NCI-H2171 treated with DMSO at 0.1 percent for 48 hours (cell line): ENCODE results near the gene PRKAR2B.
"Not testable (repeated sequence)": the region's sequence is repeated elsewhere in the genome, so short reads cannot be mapped to it uniquely, and the experiment has no call there.

Experiments used
- DNase-seq: peaks from one replicate; lab custom pipeline; 2025; lab: John Stamatoyannopoulos, UW

The PRKAR2B gene

GRCh38 chr7:107119376-107120105 lies 75.0 kb downstream of the PRKAR2B start:
- DNase-seq = peak; percentile 31

DNA sequence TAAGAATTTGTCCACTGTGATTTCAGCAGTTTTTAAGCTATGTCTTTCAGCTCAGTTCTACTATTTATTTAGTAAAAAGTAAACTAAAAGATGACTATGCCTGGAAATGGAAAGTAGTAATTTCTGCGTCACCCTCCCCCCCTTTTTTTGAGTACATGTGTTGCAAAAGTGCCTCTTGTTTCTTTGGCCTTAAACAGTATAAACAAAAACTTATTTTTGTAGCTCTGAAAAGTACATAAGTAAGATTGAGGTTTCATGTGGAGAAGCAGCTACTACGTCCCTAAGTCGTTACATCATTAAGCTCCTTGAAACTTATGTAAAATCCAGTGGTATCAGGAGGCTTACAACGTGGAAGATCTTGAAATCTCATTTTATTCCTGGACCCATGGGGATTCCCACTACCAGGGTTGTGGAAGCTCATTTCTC lies 78.0 kb downstream of the PRKAR2B start:
- no peak for DNase-seq

DNA sequence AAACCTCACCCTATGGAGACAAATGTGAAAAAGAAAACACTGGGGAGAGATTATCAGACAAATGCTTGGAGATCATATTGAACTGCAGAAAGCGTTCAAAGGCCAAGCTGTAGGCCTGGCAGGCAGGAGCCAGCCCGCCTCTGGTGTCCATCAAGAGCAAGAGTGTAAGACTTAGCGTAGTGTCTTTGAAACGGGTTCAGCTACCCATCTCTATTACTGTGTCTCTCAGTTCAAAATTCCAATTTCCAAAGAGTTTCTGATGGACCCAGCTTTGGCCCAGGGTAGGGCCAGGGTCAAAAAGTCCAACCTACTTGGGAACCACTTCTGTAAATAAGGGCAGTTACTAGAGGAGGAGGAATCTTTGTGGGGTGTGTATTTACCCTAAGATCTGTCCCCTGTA lies 78.9 kb downstream of the PRKAR2B start:
- no peak for DNase-seq

DNA sequence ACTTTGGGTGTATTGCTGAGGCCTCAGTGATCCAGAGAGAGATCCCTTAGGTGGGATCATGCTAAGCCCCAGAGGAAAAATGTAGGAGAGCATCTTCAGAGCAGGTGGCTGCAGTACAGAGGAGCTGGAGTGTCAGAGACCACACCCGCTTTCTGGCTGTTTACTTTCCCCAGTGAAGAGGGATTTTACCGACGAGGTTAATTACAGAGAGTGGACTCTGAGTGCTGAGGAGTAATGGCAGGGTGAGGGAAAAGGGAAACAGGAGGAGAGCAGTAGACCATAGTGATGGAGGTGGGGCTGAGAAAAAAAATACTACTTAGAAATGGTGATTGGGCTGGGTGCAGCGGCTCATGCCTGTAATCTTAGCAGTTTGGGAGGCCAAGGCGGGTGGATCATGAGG lies 81.0 kb downstream of the PRKAR2B start:
- DNase-seq = peak; percentile 28

- DNase-seq = no peak
Observed at GRCh38 chr7:107128217-107128616, 83.7 kb downstream of the PRKAR2B start.

- DNase-seq = no peak
Observed at GRCh38 chr7:107128748-107129147, 84.2 kb downstream of the PRKAR2B start.

GRCh38 chr7:107130487-107131220 lies 86.1 kb downstream of the PRKAR2B start:
- DNase-seq = no peak

DNA sequence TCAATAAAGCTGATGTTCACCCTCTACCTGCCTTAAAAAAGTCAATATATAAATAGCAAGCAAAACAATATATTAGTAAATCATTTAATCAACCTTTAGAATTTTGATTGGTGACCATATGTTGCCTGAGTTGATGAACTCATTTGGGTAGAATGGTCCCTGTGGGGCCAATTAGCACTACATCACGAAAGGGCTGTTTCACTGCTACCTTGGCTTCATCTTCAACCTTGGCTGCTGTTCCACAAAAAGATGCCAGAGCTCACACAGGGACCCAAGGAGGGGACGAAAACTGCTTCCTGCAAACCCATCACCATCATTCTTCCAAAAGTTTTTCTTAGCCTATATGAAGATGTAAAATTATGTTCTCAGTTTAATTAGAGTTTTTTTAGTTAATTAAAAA lies 88.9 kb downstream of the PRKAR2B start:
- peak; percentile 61 for DNase-seq

DNA sequence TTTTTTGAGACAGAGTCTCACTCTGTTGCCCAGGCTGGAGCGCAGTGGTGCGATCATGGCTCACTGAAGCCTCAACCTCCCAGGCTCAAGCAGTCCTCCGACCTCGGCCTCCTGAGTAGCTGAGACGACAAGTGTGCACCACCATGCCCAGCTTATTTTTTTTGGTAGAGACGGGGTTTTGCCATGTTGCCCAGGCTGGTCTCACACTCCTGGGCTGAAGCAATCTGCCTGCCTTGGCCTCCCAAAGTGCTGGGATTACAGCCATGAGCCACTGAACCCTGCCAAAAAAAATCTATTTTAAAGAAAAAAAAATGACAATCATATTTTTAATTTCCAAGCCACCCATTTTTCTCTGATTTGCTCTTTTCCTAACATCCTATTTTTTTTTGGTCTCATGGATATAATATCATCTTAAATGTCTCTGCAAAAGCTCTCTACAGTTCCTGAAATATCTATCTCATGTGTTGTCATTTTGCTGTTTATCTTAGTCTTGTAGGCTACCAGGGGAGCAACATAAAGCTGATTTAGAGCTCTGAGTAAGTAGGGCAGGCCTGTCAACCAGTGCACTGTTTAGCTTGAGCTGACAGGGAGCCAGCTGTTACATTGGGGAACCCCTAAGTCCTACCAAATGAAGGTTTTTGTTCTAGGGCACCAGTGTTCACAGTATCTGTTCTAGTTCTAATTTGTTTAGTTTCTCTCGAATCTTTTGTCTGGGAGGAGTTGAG lies 94.4 kb downstream of the PRKAR2B start:
- no peak for DNase-seq

DNA sequence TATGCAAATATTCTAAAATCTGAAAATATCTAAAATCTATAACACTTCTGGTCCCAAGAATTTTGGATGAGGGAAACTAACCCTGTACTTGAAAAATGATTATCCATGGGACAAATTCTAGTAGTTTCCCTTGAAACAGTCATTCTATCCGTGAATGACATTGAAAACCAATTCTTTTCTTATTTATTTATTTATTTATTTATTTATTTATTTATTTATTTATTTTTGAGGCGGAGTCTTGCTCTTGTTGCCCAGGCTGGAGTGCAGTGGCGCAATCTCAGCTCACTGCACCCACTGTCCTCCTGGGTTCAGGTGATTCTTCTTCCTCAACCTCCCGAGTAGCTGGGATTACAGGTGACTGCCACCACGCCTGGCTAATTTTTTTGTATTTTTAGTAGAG lies 99.4 kb downstream of the PRKAR2B start:
- not testable (repeated sequence) for DNase-seq

DNA sequence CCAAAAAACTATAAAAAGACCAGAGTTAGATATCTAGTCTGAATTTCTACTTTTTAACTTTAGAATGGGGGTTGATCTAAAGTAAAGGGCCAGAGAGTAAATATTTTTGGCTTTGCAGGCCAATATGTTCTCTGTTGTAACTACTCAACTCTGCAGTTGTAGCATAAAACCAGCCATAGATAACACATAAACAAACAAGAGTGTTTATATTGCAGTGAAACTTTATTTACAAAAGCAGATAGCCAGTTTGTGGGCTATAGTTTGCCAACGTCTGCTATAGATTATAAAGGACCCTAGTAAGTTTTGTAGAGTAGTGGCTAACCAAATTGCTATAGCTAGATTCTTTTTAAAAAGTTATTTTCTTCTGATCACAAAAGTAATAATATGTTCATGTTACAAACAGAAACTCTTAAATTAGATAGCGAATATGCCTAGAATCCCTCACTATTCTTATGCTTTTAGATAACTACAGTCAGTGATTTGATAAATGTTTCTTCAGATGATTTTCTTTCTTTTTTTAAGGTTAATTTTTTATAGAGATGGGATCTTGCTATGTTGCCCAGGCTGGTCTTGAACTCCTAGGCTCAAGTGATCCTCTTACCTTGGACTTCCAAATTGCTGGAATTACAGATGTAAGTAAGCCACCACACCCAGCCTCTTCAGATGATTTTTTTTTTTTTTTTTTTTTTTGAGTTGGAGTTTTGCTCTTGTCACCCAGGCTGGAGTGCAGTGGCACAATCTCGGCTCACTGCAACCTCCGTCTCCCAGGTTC lies 100.7 kb downstream of the PRKAR2B start:
- DNase-seq = no peak

DNA sequence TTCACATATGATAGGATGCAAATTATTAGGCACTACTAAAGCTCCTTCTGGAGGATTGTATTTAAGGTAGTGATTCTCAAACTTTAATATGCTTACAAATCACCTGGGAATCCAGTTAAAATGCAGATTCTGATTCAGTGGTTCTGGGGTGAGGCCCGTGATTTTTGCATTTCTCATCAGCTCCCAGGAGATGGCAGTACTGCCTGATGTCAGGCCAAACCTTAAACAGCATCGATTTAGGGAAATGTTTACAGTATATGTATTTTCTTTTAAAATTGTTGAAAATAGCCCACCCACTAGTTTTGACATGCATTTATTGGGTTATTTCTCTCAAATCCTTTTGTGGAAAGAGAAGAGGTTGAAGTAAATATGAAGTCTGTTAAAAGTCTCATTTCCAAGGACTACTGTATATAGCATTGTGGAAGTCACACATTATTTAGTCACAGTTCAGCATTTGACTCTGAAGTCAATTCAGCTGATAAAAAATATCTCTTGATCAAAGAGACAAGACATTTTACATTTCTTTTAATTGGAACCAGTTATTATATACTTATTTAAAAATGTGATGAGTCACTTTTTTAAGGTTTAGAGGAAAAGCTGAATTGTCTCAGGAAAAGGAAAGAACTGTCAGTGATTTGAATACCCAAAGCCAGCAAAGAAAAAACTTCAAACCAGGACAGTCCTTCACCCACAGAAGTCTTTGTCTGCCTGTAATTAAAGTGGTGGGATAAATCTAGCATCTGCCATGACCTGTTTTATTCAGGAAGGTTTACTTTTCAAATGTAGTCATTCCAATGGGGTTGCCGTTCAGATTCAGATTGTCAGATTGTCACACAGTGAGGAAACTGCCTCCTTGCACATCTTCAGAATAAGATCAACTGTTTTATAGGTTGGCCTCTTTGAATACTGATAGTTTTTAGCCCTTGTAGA lies 103.2 kb downstream of the PRKAR2B start:
- no peak for DNase-seq

GRCh38 chr7:107148721-107149120 lies 104.2 kb downstream of the PRKAR2B start:
- DNase-seq = no peak

DNA sequence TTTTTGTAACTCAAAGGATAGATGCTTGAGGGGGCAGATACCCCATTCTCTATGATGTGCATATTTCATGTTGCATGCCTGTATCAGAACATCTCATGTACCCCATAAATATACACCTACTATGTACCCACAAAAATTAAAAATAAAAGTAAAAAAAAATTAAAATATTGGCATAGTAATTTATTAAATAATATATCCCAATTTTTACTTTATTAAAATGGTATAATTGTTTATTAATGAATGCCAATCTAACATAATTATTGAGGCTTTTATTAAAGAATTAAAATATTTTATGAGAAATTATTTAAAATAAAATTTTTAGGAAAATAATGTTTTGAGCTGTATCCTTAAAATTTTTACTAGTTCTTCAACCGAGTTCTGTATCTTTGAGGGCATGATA lies 105.4 kb downstream of the PRKAR2B start:
- DNase-seq = no peak

DNA sequence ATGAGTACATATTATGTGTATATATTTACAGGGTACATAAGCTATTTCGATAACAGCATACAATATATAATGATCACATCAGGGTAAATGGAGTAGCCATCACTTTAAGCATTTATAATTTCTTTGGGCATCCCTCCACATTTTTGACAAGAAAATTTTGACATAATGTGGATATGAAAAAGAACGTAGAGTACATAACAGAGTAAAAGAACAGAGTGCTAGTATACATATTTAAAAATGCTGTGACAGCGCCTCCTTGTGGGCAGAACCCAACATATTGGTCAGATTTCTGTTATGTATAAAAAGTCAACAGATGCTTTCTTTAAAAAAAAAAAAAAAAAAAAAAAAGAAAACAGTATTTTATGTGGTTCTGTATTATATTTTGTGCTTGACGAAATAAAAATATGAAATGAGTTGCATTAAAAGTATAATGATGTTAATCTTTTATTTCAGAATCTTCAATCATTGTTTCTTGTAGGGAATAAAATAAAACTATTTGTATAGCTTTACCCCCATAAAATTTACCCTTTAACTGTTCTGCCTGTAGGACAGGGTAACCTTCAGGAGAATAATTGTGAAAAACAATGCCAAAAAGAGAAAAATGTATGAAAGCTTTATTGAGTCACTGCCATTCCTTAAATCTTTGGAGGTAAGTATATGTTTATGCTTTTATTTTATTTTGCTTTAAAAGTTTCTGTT lies 106.0 kb downstream of the PRKAR2B start:
- peak; percentile 73 for DNase-seq

GRCh38 chr7:107151538-107151937 lies 107.0 kb downstream of the PRKAR2B start:
- no peak for DNase-seq

DNA sequence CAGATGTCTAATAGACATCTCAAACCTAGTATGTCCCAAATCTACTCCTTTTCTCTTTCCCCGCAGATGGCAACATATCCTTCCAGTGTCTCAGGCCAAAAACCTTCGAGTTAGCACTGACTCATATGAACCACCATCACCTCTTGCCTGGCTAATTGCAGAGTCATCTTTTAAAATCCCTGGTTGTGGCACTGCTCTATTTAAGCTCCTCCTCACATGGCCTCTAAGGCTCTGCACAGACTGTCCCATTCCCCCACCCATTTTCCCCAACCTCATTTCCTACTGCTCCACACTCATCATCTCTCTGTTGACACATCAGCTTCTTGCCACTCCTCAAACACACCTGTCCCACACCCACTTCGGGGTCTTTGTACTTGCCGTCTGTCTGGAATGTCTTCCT lies 107.5 kb downstream of the PRKAR2B start:
- no peak for DNase-seq

- DNase-seq = no peak
Observed at GRCh38 chr7:107154826-107155225, 110.3 kb downstream of the PRKAR2B start.

- DNase-seq = not testable (repeated sequence)
Observed at GRCh38 chr7:107155726-107156125, 111.2 kb downstream of the PRKAR2B start.

DNA sequence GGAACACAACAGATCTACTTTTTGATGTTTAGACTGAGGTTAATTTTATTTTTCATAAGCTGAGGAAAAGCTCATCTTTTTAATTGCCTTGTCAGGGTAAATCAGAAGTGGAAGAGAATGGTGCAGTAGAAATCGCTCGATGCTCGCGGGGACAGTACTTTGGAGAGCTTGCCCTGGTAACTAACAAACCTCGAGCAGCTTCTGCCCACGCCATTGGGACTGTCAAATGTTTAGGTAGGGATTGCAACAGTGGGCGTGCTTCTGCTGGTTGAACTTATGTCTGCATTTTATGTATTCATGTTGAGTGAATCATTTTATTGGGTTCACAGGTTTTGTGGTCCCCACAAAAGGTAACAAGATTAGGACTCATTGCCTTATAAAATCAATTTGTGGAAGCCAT lies 112.6 kb downstream of the PRKAR2B start:
- no peak for DNase-seq
